Measurements from ENCODE around the gene TRNP1. TPM values are rescaled to one million over a fixed set of nuclear protein-coding genes. Genes with fewer than 3 reads are reported as not detected.
"Not testable (repeated sequence)": the region's sequence is repeated elsewhere in the genome, so short reads cannot be mapped to it uniquely, and the experiment has no call there.

The TRNP1 gene
- total RNA-seq, 1 donor from 2014 or later: 5.4 TPM

DNA sequence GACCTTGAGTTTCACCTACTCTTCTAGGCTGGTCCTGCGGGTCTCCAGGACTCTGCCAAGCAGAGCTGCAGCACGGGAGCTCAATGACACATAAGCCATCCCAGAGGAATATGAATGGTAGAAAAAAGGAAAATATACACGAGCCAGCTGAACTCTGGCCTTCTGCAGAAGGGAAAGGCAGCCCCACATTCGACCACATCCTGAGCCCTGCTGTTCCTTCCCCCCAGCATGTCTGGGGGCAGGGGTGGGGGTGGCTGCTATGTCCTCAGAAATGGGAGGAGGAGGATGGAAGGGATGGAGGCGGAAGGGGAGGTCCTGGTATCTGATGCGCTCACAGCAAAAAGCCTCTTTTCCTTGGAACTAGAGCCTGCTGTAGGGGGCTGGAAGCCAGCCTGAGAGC is 21.1 kb upstream of the TRNP1 start:
- no peak for DNase-seq (ENCODE audit: low read depth)

- no peak for DNase-seq (ENCODE audit: low read depth)
Observed at GRCh38 chr1:26972821-26973220, 20.7 kb upstream of the TRNP1 start.

DNA sequence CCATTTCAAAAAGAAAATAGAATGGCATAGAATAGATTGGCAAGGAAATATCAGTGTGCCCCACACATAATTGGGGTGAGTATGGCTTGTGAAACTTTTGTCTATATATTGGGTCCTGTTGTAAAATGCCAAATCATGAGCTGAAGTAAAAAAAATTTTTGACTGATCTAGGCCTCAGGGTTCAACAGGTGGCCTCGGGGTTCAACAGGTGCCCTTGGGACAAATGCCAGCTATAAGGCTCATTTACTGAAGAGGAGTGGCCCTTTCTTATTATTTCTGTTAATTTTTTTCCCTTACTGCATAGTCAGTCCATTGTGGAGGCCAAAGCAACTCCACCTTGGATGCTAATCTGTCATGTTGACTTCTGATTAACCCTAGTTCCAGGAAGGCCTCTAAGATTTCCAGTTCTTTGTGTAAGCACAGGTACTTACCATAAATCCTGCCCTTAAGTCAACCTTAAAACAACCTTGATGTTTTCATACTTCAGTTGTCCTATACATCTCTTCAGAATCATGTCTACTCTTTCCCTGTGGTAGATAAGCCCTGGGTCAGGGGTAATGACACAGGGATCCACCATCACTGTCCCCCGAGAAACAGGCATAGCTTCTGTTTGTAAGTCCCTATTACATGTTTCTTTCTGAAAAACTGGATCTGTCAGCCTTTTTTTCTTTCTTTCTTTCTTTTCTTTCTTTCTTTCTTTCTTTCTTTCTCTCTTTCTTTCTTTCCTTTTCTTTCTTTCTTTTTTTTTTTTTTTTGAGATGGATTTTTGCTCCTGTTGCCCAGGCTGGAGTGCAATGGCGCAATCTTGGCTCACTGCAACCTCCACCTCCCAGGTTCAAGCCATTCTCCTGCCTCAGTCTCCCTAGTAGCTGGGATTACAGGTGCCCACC is 16.6 kb upstream of the TRNP1 start:
- DNase-seq (ENCODE audit: low read depth): no peak

GRCh38 chr1:26978901-26979300 is 14.6 kb upstream of the TRNP1 start:
- no peak for DNase-seq (ENCODE audit: low read depth)

GRCh38 chr1:26981146-26981846 is 12.2 kb upstream of the TRNP1 start:
- no peak for DNase-seq (ENCODE audit: low read depth)

DNA sequence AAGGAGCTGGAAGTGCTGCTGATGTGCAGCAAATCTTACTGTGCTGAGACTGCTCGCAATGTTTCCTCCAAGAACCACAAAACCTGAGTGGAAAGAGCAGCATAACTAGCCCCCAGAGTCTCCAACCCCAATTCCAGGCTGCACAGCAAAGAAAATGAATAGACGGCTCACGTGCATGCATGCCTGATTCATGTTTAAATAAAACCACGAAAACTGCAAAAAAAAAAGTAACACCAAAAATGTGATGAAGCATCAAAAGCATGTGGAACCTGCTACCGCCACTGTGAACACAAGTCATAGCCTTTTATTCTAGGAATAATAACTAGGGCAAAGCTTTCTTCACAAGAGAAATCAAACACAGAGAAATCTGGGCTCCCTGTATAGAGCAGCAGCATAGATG is 9.6 kb upstream of the TRNP1 start:
- no peak for DNase-seq (ENCODE audit: low read depth)

- DNase-seq (ENCODE audit: low read depth): no peak
Observed at GRCh38 chr1:26984291-26984690, 9.2 kb upstream of the TRNP1 start.

DNA sequence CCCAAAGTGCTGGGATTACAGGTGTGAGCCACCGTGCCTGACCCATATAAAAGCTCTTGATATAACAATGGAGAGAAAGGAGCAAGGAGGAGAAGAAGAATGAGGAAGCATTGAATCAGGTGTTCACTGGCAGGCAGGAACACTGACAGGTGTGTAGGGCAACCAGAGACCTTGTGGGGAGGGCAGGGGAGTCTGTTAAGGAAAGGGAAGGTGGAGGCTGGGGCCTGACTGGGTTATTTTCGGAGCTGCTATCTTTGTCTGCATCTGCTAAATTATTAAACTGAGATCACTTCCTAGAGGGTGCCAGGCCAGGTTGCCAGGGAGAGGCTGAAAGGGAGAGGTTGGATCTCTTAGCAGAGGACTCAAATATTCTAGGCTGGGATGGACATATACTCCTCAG is 6.8 kb upstream of the TRNP1 start:
- no peak for DNase-seq (ENCODE audit: low read depth)

GRCh38 chr1:26989403-26990109 is 3.9 kb upstream of the TRNP1 start:
- not testable (repeated sequence) for DNase-seq (ENCODE audit: low read depth)

DNA sequence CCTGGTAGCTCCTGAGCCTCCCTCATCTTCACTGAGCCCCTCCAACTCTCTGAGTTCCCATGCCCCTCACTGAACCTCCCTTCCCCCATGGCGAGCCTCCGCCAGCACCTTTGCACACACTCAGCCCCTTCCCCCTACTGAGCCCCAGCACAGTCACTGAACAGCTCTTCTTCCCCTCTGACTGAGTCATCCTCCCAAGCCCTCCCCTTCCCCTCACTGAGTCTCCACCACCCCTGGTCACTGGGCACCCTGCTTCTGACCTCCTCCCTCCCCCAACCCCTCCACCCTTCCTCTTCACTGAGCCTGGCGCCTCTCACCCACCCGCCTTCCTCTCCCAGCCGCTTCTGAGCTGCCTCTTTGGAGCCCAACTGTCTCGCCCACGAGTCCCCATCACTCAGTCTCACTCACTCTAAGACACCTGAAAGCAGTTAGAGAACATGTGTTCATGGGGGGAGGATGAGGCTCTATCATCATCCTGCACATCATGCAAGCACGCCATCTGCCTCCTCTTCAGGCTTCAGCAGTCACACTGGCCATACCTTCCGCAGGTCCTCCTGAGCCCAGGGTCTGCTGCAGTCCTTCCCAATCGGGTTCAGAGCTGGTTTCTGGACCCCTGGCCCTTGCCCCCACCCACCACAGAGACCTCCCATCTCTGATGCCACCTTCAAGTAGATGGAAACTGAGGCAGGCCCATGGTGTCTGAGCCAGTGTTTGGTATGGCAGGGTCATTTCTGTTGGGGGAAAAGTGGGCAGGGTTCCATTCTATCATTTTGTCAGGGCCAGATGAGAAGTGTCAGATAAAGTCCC is 2.0 kb upstream of the TRNP1 start:
- DNase-seq (ENCODE audit: low read depth): no peak

GRCh38 chr1:26994020-26994786 is 711 bp downstream of the TRNP1 start:
- no peak for DNase-seq (ENCODE audit: low read depth)

DNA sequence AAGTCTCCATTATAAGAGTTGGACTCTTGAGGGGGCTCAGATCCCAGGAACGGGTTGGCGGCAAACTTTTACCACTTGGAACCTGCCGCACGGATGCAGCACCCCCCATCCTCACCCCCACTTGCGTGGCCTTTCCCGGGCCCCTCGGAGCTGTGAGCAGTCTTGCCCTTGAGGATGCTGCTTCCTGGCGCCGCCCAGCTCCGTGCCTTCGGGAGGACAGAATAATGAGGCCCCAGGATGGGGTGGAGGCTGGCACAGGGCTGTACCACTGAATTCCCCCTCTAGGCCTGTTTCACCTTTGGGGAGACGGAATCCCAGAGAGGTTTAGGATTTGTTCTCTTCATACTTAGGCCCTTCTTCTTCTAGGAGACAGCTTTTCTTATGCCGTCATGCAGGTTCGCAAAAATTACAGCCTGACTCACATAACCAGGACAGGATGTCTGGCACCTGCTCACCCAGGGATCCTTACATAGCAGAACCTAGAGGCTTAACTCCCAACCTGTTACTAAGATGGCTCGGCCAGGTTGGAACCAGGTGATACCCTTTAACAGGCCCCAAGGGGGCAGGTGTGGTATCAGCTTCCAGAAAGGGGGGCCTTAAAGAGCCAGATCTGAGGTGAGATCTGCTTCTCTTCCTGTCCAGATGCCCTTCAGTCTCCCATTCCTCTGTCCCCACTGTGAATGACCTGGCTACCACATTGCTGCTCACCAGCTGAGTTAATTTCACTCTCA is 1.5 kb downstream of the TRNP1 start:
- no peak for DNase-seq (ENCODE audit: low read depth)

DNA sequence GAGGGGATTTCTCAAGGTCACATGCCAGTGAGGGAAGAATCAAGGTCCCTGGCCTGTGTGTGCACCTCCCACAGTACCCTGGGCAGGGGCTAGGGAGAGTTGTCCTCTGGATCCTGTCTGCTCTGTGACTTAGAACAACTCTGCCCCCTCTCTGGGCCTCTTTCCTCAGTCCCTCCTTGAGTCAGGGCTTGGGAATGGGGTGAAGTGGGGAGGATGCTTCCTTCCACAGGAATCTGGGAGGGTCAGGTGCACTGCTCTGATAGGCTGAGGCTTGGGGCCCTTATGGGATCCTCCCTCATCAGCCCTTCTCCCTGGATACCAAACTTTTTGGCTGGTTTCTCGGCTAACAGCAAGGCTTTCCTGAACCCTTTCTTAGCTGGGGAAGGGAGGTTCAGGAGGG is 2.5 kb downstream of the TRNP1 start:
- no peak for DNase-seq (ENCODE audit: low read depth)

DNA sequence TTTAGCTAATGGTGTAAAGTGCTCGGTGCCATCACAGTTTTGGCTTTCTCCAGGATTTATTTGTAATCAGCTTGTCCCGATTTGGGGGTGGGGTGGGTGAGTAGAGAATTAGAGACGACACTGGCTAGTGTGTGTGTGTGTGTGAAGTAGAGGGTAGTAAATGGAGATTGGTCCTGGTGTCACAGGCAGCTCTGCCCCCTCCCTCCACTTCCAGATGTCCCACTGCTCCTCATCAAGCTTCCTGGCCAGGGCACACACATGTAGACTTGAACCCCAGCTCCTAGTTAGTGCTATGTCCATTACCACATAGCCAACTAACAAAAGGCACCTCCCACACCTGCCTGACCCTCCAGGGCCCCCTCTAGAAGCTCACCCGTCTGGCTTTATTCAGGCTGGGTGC is 3.2 kb downstream of the TRNP1 start:
- DNase-seq (ENCODE audit: low read depth): no peak

DNA sequence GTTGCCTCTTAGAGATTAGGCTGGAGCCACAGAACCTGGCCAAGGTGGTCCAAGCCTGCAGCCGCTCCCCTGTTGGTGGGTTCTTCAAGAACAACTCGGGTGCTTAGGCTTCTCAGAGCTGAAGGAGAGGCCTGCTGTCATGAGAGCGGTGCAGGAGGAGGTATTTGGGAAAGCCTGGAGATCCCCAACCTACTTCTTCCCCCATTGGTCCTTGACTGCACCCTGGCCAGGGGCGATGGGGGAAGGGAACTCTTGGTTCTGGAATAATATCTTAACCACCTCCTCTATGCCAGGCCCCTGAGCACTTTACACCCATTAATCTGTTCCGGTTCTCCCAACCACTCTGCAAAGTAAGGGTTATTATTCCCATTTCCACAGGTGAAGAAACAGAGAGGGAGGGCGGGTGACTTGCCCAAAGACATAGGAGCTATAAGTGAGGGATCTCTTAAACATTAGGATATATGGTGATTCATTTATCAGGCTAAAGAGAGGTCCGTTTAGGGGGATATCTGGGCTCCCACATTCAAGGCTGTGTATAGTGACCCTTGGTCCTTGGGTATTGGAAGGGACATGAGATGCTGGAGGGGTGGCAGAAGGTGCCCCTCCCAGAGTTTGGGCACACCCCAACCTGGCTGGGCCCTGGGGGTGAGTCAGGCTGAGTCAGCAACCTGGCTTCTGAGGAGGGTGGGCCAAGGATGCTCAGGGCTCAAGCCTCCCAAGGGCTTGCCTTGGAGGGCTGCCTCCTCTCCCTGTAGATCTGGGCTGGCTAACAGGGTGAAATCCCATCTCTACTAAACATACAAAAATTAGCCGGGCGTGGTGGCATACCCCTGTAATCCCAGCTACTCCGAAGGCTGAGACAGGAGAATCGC is 5.2 kb downstream of the TRNP1 start:
- DNase-seq (ENCODE audit: low read depth): no peak

DNA sequence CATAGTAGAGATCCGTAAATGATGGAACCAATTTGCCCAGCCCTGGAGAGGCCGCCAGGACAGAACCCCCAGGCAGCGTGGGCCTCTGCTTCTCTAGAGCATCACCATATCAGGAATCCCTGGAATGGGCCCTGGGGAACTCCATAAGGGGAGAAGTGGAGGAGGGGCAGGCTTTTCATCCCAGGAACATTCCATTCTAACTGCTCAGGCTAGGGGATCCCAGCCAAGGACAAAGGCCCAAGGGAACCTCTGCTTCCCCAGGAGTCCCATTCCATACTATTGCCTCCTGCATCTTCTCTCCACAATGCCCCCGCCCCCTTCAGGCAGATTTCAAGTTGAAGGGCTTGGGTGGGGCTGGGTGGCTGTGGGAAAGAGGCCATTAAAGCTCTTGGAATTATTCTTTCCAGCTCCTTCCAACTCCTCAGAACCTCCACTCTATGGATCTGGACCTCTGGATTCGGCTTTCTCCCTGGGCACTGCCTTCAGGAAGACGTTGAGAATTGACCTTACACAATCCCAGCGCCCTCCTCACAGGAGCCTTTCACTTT is 6.0 kb downstream of the TRNP1 start:
- DNase-seq (ENCODE audit: low read depth): peak; percentile 75

GRCh38 chr1:27000090-27000816 is 6.8 kb downstream of the TRNP1 start:
- DNase-seq (ENCODE audit: low read depth): no peak
